Measurements from ENCODE around the gene OR2G2.

- no peak for TF ChIP-seq CTCF (IDR thresholded peaks at IDR 0.05; ENCODE audit: low read depth, low read length)
- no peak for TF ChIP-seq POLR2A (IDR thresholded peaks at IDR 0.05; ENCODE audit: extremely low read depth, insufficient read length)
Observed at GRCh38 chr1:247605286-247605685, 17.1 kb downstream of the OR2G2 start, which contains the start of gene OR2G3.
